CD14-positive monocyte (primary cell): ENCODE measurements around the gene GAK. TPM values are rescaled to one million over a fixed set of nuclear protein-coding genes. Genes with fewer than 3 reads are reported as not detected.

Experiments used
- DNase-seq, 3 donors: peaks; one replicate each; pipeline ENCODE4 v3.0.0-alpha.2; 2011 to 2022
- H2AFZ ChIP-seq: 2 replicates; pipeline ENCODE4 v1.6.0; 2012; ENCODE audit warnings: mild to moderate bottlenecking, low read depth, low read length, inconsistent platforms; ENCODE audit not compliant: insufficient read depth, poor library complexity, severe bottlenecking
- H3K27ac ChIP-seq, 2 donors: 1 replicate in 1 of 2; 2 replicates in 1 of 2; pipeline ENCODE4 v1.5.1; 2012 to 2013; ENCODE audit warnings: low read length in 2 of 2, control low read depth in 1 of 2, inconsistent platforms in 1 of 2, low read depth in 1 of 2, mild to moderate bottlenecking in 1 of 2
- H3K27me3 ChIP-seq, 2 donors: one replicate each; pipeline versions ENCODE4 v1.6.0 to v1.6.1; 2011 to 2013; ENCODE audit warnings: low read length in 2 of 2; ENCODE audit not compliant: control insufficient read depth in 2 of 2, insufficient read depth in 2 of 2
- H3K36me3 ChIP-seq, 2 donors: replicated peaks in 1 of 2; 1 replicate in 1 of 2; 2 replicates in 1 of 2; pipeline versions ENCODE4 v1.5.1 to v1.6.1; 2012 to 2013; ENCODE audit warnings: low read length in 2 of 2, control low read depth in 1 of 2, inconsistent platforms in 1 of 2, mild to moderate bottlenecking in 1 of 2; ENCODE audit not compliant: insufficient read depth in 2 of 2, control insufficient read depth in 1 of 2
- H3K4me1 ChIP-seq, 2 donors: 1 replicate in 1 of 2; 2 replicates in 1 of 2; pipeline versions ENCODE4 v1.5.1 to v1.6.1; 2012 to 2013; ENCODE audit warnings: low read length in 2 of 2, control low read depth in 1 of 2, inconsistent platforms in 1 of 2, mild to moderate bottlenecking in 1 of 2, moderate library complexity in 1 of 2; ENCODE audit not compliant: insufficient read depth in 2 of 2, control insufficient read depth in 1 of 2
- H3K4me2 ChIP-seq: replicated peaks from 2 replicates; pipeline ENCODE3; 2012; ENCODE audit warnings: low read length, moderate library complexity, mild to moderate bottlenecking; ENCODE audit not compliant: poor library complexity, severe bottlenecking; ENCODE audit errors: extremely low read depth
- H3K4me3 ChIP-seq, 3 experiments: fragments of 200-600 bp in 1 of 3; sonication (generic) in 1 of 3; replicated peaks in 1 of 3; 1 replicate in 2 of 3; 2 replicates in 1 of 3; pipeline ENCODE4 v1.5.1; 2011 to 2013; ENCODE audit warnings: low read length in 3 of 3, mild to moderate bottlenecking in 3 of 3, control low read depth in 2 of 3, low read depth in 2 of 3, inconsistent platforms in 1 of 3, moderate library complexity in 1 of 3
- H3K79me2 ChIP-seq: 2 replicates; pipeline ENCODE4 v1.6.0; 2012; ENCODE audit warnings: mild to moderate bottlenecking, control low read depth, inconsistent platforms, low read length, moderate library complexity; ENCODE audit not compliant: insufficient read depth
- H3K9ac ChIP-seq: 2 replicates; pipeline ENCODE4 v1.6.0; 2017; ENCODE audit warnings: low read length, mild to moderate bottlenecking; ENCODE audit not compliant: insufficient read depth, poor library complexity, severe bottlenecking
- H3K9me3 ChIP-seq, 2 donors: replicated peaks in 1 of 2; 1 replicate in 1 of 2; 2 replicates in 1 of 2; pipeline versions ENCODE4 v1.5.1 to v1.6.1; 2012 to 2013; ENCODE audit warnings: low read length in 2 of 2, control low read depth in 1 of 2; ENCODE audit not compliant: control insufficient read depth in 1 of 2, insufficient read depth in 1 of 2
- H4K20me1 ChIP-seq: 2 replicates; pipeline ENCODE4 v1.6.0; 2012; ENCODE audit warnings: mild to moderate bottlenecking, low read length, control low read depth, moderate library complexity; ENCODE audit not compliant: insufficient read depth
- H3K27ac Mint-ChIP-seq, 7 donors: one replicate each; pipeline ENCODE4 v1.8.0; 2020; ENCODE audit warnings: mild to moderate bottlenecking in 7 of 7, mixed read lengths in 7 of 7, moderate library complexity in 6 of 7, inconsistent platforms in 2 of 7
- H3K27me3 Mint-ChIP-seq, 3 donors: one replicate each; pipeline ENCODE4 v1.8.0; 2021 to 2022; ENCODE audit warnings: low read depth in 3 of 3, mild to moderate bottlenecking in 3 of 3, mixed read lengths in 3 of 3, moderate library complexity in 3 of 3, inconsistent platforms in 1 of 3
- H3K36me3 Mint-ChIP-seq, 2 donors: one replicate each; pipeline ENCODE4 v1.8.0; 2020; ENCODE audit warnings: mixed read lengths in 2 of 2, inconsistent platforms in 1 of 2, mild to moderate bottlenecking in 1 of 2
- H3K4me1 Mint-ChIP-seq: one replicate; pipeline ENCODE4 v1.8.0; 2020; ENCODE audit warnings: mild to moderate bottlenecking, mixed read lengths
- H3K4me3 Mint-ChIP-seq, 2 donors: one replicate each; pipeline ENCODE4 v1.8.0; 2020; ENCODE audit warnings: mild to moderate bottlenecking in 2 of 2, mixed read lengths in 2 of 2, moderate library complexity in 1 of 2
- H3K9me3 Mint-ChIP-seq, 7 donors: one replicate each; pipeline ENCODE4 v1.8.0; 2020 to 2022; ENCODE audit warnings: mixed read lengths in 7 of 7, mild to moderate bottlenecking in 6 of 7, moderate library complexity in 6 of 7, inconsistent platforms in 2 of 7
- CTCF ChIP-seq: fragments of 200-600 bp; IDR thresholded peaks from one replicate; pipeline ENCODE4 v1.8.0; 2022; ENCODE audit warnings: antibody characterized with exemption, mild to moderate bottlenecking
- WGBS: methylation state at CpG from one replicate; pipeline ENCODE4 v1.1.5; 2013; ENCODE audit warnings: missing lambda C conversion rate; ENCODE audit not compliant: insufficient coverage; 5-methylcytosine and 5-hydroxymethylcytosine counted together
- intact Hi-C, 2 donors: fragments of 100-400 bp; cut with micrococcal nuclease; formaldehyde crosslinking; loops; one replicate each; pipeline versions ENCODE4 v1.15.0 to v1.15.1; 2023
- polyA plus RNA-seq, 3 donors: library from polyadenylated mRNA; depleted of rRNA in 1 of 3; unstranded in 2 of 3; stranded (reverse) in 1 of 3; fragments of 300-500 nt in 2 of 3; fragments of >200 nt in 1 of 3; fragmentation: Illumina TruSeq in 2 of 3; gene quantifications; 1 replicate in 2 of 3; 2 replicates in 1 of 3; pipeline ENCODE4 v1.2.3, GENCODE V29; 2012 to 2021

Gene GAK
- polyA plus RNA-seq, 3 donors, result 40.3 to 88.7 (median 54.9) TPM

- Mint-ChIP-seq H3K36me3 (peaks cover 48 to 93% of the 10 kb centered on the region in 2 donors), H3K27me3 (no peaks in the 10 kb centered on the region), H3K27ac (peak overlapping the region in 2 of 7 donors; percentile 19 to 54), H3K9me3 (peaks cover 0 to 13% (median 1%) of the 10 kb centered on the region in 7 donors), H3K4me1 (no peaks in the 10 kb centered on the region), H3K4me3 (no peak overlapping the region)
- H3K27ac ChIP-seq, result no peak overlapping the region
- H3K36me3 ChIP-seq, result peaks cover 74 to 98% of the 10 kb centered on the region in 2 donors
- 96% methylated on average over 39 of the region's 42 CpGs for WGBS
- no peaks in the 10 kb centered on the region for H3K4me1 ChIP-seq
- H3K9me3 ChIP-seq, result peaks cover 0 to 5% of the 10 kb centered on the region in 2 donors
- no peak overlapping the region for H3K4me3 ChIP-seq
- H4K20me1 ChIP-seq, result peaks cover 97% of the 10 kb centered on the region
- no peak overlapping the region for H3K4me2 ChIP-seq
- intact Hi-C loops, result no loop called here
- no peaks in the 10 kb centered on the region for H3K27me3 ChIP-seq
- no peak for TF ChIP-seq CTCF
- DNase-seq, result no peak
- no peak overlapping the region for H2AFZ ChIP-seq
- H3K9ac ChIP-seq, result no peak overlapping the region
- peaks cover 60% of the 10 kb centered on the region for H3K79me2 ChIP-seq
Observed at GRCh38 chr4:903066-904046, 28.8 kb downstream of the GAK start.

GRCh38 chr4:901192-901910 lies 30.8 kb downstream of the GAK start:
- Histone ChIP-seq H3K27me3 (no peaks in the 10 kb centered on the region), H3K9me3 (peaks cover 0 to 2% of the 10 kb centered on the region in 2 donors), H3K9ac (no peak overlapping the region), H4K20me1 (peaks cover 97% of the 10 kb centered on the region), H3K79me2 (peaks cover 40% of the 10 kb centered on the region), H2AFZ (no peak overlapping the region), H3K27ac (no peak overlapping the region), H3K4me1 (no peaks in the 10 kb centered on the region), H3K4me2 (no peak overlapping the region), H3K4me3 (no peak overlapping the region), H3K36me3 (peaks cover 74 to 98% of the 10 kb centered on the region in 2 donors)
- peaks cover 52 to 93% of the 10 kb centered on the region in 2 donors for H3K36me3 Mint-ChIP-seq
- WGBS, result 95% methylated on average over 28 of the region's 28 CpGs
- H3K27ac Mint-ChIP-seq, result peak overlapping the region in 1 of 7 donors; percentile 52
- H3K27me3 Mint-ChIP-seq, result no peaks in the 10 kb centered on the region
- H3K9me3 Mint-ChIP-seq, result peaks cover 0 to 8% (median under 1%) of the 10 kb centered on the region in 7 donors
- H3K4me1 Mint-ChIP-seq, result no peaks in the 10 kb centered on the region
- intact Hi-C loops, result no loop called here
- no peak for TF ChIP-seq CTCF
- no peak for DNase-seq
- no peak overlapping the region for H3K4me3 Mint-ChIP-seq
